ENCODE results near the gene ZNF536. TPM values are rescaled to one million over a fixed set of nuclear protein-coding genes. Genes with fewer than 3 reads are reported as not detected.

The ZNF536 gene
- polyA plus RNA-seq, 1 of the 3 experiments (the other 2 are of a cell fraction): 0.41 TPM

DNA sequence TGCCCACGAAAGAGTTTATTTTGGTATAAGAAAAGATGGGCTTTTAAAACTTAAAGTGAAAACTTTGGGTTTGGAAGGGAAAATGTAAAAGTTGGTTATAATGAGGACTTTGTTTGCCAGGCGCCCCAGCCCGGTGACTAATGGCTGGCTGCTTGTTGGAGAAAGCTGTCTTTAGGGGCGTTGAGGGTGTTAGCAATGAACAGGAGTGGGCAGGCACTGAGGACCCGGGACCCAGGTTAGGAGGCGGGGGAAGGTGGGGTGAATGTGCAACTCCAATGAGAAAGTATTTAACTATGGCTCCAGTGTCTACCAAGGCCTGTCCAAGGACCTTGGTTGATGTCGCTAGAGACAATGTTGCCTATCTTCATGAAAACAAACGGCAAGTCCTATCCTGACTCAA, 118.6 kb downstream of the ZNF536 start:
- Histone ChIP-seq H3K4me2 (no peak overlapping the region), H3K79me2 (ENCODE audit: insufficient read depth) (no peaks in the 10 kb centered on the region), H3F3A (replicated peaks; ENCODE audit: insufficient read depth) (no peaks in the 10 kb centered on the region), H3K27me3 (ENCODE audit: insufficient read depth) (no peaks in the 10 kb centered on the region), H3K9me3 (no peaks in the 10 kb centered on the region), H3K36me3 (replicated peaks in 1 of 2; ENCODE audit: control insufficient read depth in 1 of 2, insufficient read depth in 2 of 2, low read length in 1 of 2) (no peaks in the 10 kb centered on the region), H3K27ac (ENCODE audit: low read depth in 2 of 2, low read length in 1 of 2) (no peak overlapping the region), H3K9me2 (no peaks in the 10 kb centered on the region), H3K9ac (no peak overlapping the region), H3K4me1 (ENCODE audit: control insufficient read depth in 1 of 2, insufficient read depth in 2 of 2, low read depth in 1 of 2, low read length in 1 of 2) (peaks cover 0 to 2% of the 10 kb centered on the region in 2 experiments; a peak in 1 of 4 replicates), H3K4me3 (ENCODE audit: low read depth in 2 of 2, low read length in 1 of 2) (no peak overlapping the region), H4K20me1 (ENCODE audit: insufficient read depth) (no peaks in the 10 kb centered on the region), H2AFZ (ENCODE audit: low read depth) (no peak overlapping the region)
- DNase-seq: no peak
- 39% methylated on average over 8 of the region's 8 CpGs for WGBS (ENCODE audit: low lambda C conversion rate)
- ChIA-PET POLR2A (no interaction called here), CTCF (no interaction called here)
- TF ChIP-seq, protein P1, sequence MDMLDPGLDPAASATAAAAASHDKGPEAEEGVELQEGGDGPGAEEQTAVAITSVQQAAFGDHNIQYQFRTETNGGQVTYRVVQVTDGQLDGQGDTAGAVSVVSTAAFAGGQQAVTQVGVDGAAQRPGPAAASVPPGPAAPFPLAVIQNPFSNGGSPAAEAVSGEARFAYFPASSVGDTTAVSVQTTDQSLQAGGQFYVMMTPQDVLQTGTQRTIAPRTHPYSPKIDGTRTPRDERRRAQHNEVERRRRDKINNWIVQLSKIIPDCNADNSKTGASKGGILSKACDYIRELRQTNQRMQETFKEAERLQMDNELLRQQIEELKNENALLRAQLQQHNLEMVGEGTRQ (IDR thresholded peaks at IDR 0.05; ENCODE audit: borderline replicate concordance, low read depth, low read length): no peak
- TF ChIP-seq GABPA (IDR thresholded peaks at IDR 0.05; ENCODE audit: low read depth): no peak
- no peak for TF ChIP-seq POLR2AphosphoS5 (IDR thresholded peaks at IDR 0.05; ENCODE audit: low read depth, low read length)
- TF ChIP-seq, protein P2, sequence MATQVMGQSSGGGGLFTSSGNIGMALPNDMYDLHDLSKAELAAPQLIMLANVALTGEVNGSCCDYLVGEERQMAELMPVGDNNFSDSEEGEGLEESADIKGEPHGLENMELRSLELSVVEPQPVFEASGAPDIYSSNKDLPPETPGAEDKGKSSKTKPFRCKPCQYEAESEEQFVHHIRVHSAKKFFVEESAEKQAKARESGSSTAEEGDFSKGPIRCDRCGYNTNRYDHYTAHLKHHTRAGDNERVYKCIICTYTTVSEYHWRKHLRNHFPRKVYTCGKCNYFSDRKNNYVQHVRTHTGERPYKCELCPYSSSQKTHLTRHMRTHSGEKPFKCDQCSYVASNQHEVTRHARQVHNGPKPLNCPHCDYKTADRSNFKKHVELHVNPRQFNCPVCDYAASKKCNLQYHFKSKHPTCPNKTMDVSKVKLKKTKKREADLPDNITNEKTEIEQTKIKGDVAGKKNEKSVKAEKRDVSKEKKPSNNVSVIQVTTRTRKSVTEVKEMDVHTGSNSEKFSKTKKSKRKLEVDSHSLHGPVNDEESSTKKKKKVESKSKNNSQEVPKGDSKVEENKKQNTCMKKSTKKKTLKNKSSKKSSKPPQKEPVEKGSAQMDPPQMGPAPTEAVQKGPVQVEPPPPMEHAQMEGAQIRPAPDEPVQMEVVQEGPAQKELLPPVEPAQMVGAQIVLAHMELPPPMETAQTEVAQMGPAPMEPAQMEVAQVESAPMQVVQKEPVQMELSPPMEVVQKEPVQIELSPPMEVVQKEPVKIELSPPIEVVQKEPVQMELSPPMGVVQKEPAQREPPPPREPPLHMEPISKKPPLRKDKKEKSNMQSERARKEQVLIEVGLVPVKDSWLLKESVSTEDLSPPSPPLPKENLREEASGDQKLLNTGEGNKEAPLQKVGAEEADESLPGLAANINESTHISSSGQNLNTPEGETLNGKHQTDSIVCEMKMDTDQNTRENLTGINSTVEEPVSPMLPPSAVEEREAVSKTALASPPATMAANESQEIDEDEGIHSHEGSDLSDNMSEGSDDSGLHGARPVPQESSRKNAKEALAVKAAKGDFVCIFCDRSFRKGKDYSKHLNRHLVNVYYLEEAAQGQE (IDR thresholded peaks at IDR 0.05; ENCODE audit: low read depth, low read length): no peak

DNA sequence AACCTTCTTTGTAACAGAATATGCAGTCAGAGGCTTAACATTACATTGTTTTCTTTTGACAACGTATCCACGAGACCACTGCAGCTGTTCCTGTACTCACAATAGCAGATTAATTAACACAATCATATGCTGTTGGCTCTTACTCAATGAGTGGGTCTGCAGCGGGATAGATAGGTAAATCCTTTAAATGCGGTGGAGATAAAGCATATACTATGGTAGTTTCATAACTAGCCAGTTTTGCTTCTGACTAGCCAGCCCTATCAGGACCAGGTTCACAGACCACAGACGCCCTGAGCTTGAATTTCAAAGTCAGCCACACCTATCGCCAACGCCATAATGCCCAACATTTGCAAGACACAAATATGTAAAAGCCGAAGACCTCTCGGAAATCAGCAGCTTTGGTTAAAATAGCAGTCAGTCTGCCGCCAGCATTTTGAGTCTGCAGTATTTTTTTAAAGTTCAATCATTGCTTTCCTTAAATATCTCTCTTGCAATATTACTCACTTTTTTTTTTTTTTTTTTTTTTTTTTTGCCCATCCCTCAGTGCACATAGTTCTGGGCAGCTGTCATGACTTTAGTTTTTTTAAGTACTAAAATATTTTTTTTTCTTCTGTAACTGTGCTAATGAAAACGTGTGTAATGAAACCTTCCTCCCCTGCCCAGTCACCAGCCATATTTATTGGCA, 120.5 kb downstream of the ZNF536 start:
- CTCF ChIA-PET: no interaction called here
- no peak overlapping the region for H2AFZ ChIP-seq (ENCODE audit: low read depth)
- TF ChIP-seq MEF2A (IDR thresholded peaks at IDR 0.05; ENCODE audit: borderline replicate concordance, low read depth): no peak
- no peak for TF ChIP-seq CHD2 (IDR thresholded peaks at IDR 0.05; ENCODE audit: low read length, partially characterized antibody)
- TF ChIP-seq YY1 (IDR thresholded peaks at IDR 0.05; ENCODE audit: low read depth): no peak
- TF ChIP-seq RCOR1 (IDR thresholded peaks at IDR 0.05; ENCODE audit: low read length): no peak
- TF ChIP-seq, protein P2 (IDR thresholded peaks at IDR 0.05; ENCODE audit: low read depth, low read length): no peak
- TF ChIP-seq TEAD4 (IDR thresholded peaks at IDR 0.05; ENCODE audit: borderline replicate concordance, insufficient read depth): no peak
- no peak for TF ChIP-seq JUND (IDR thresholded peaks at IDR 0.05)
- no peak for TF ChIP-seq GATA2 (CRISPR knock-in tag; IDR thresholded peaks at IDR 0.05)
- TF ChIP-seq, protein P3, sequence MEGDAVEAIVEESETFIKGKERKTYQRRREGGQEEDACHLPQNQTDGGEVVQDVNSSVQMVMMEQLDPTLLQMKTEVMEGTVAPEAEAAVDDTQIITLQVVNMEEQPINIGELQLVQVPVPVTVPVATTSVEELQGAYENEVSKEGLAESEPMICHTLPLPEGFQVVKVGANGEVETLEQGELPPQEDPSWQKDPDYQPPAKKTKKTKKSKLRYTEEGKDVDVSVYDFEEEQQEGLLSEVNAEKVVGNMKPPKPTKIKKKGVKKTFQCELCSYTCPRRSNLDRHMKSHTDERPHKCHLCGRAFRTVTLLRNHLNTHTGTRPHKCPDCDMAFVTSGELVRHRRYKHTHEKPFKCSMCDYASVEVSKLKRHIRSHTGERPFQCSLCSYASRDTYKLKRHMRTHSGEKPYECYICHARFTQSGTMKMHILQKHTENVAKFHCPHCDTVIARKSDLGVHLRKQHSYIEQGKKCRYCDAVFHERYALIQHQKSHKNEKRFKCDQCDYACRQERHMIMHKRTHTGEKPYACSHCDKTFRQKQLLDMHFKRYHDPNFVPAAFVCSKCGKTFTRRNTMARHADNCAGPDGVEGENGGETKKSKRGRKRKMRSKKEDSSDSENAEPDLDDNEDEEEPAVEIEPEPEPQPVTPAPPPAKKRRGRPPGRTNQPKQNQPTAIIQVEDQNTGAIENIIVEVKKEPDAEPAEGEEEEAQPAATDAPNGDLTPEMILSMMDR (IDR thresholded peaks at IDR 0.05): no peak
- no peak for TF ChIP-seq MXI1 (IDR thresholded peaks at IDR 0.05; ENCODE audit: low read depth, low read length)
- no peak for TF ChIP-seq FOXM1 (IDR thresholded peaks at IDR 0.05; ENCODE audit: low read depth)
- no peak for TF ChIP-seq EZH2phosphoT487 (IDR thresholded peaks at IDR 0.05; ENCODE audit: borderline replicate concordance, low read depth)
- TF ChIP-seq NFIC (IDR thresholded peaks at IDR 0.05; ENCODE audit: borderline replicate concordance): no peak
- no peak for TF ChIP-seq FOSL2 (IDR thresholded peaks at IDR 0.05; ENCODE audit: borderline replicate concordance, low read depth)
- H3K4me2 ChIP-seq: no peak overlapping the region
- H4K20me1 ChIP-seq (ENCODE audit: insufficient read depth): no peaks in the 10 kb centered on the region
- no peaks in the 10 kb centered on the region for H3K79me2 ChIP-seq (ENCODE audit: insufficient read depth)
- POLR2A ChIA-PET: no interaction called here
- no peaks in the 10 kb centered on the region for H3K9me2 ChIP-seq
- H3F3A ChIP-seq (replicated peaks; ENCODE audit: insufficient read depth): no peaks in the 10 kb centered on the region
- H3K4me1 ChIP-seq (ENCODE audit: control insufficient read depth in 1 of 2, insufficient read depth in 2 of 2, low read depth in 1 of 2, low read length in 1 of 2): peaks cover 0 to 2% of the 10 kb centered on the region in 2 experiments; a peak in 1 of 4 replicates
- no peaks in the 10 kb centered on the region for H3K36me3 ChIP-seq (replicated peaks in 1 of 2; ENCODE audit: control insufficient read depth in 1 of 2, insufficient read depth in 2 of 2, low read length in 1 of 2)
- H3K27me3 ChIP-seq (ENCODE audit: insufficient read depth): no peaks in the 10 kb centered on the region
- H3K4me3 ChIP-seq (ENCODE audit: low read depth in 2 of 2, low read length in 1 of 2): no peak overlapping the region
- DNase-seq: no peak
- 35% methylated on average over 11 of the region's 11 CpGs for WGBS (ENCODE audit: low lambda C conversion rate)
- H3K27ac ChIP-seq (ENCODE audit: low read depth in 2 of 2, low read length in 1 of 2): no peak overlapping the region
- no peaks in the 10 kb centered on the region for H3K9me3 ChIP-seq
- H3K9ac ChIP-seq: no peak overlapping the region
